Bone marrow (tissue), 2 donors: ENCODE data around the gene NRSN2.
"Not testable (repeated sequence)": the region's sequence is repeated elsewhere in the genome, so short reads cannot be mapped to it uniquely, and the experiment has no call there.

ENCODE experiments used
- DNase-seq, 2 donors: peaks; one replicate each; lab custom pipeline; 2025; lab: John Stamatoyannopoulos, UW

Gene NRSN2

GRCh38 chr20:375265-375889, 28.5 kb downstream of the NRSN2 start:
- no peak for DNase-seq

GRCh38 chr20:376089-376488, 29.2 kb downstream of the NRSN2 start:
- DNase-seq = no peak

GRCh38 chr20:376750-377149, 29.8 kb downstream of the NRSN2 start:
- no peak for DNase-seq

- DNase-seq = not testable (repeated sequence)
Measured at GRCh38 chr20:377578-377977, 30.7 kb downstream of the NRSN2 start.

GRCh38 chr20:378961-379336, 32.0 kb downstream of the NRSN2 start:
- DNase-seq = no peak

- DNase-seq = peak in 1 of 2 donors; percentile 21
Measured at GRCh38 chr20:380763-381580, 34.1 kb downstream of the NRSN2 start.

- DNase-seq = peak; percentile 36 to 41
Measured at GRCh38 chr20:381581-382290, 34.8 kb downstream of the NRSN2 start.

- no peak for DNase-seq
Measured at GRCh38 chr20:382291-383115, 35.6 kb downstream of the NRSN2 start.

- no peak for DNase-seq
Measured at GRCh38 chr20:383889-384288, 37.0 kb downstream of the NRSN2 start.

GRCh38 chr20:384723-385122, 37.8 kb downstream of the NRSN2 start:
- DNase-seq = no peak

GRCh38 chr20:385448-385847, 38.5 kb downstream of the NRSN2 start:
- DNase-seq = no peak

GRCh38 chr20:386634-387033, 39.7 kb downstream of the NRSN2 start:
- not testable (repeated sequence) for DNase-seq

GRCh38 chr20:387520-387919, 40.6 kb downstream of the NRSN2 start:
- no peak for DNase-seq

- DNase-seq = no peak
Measured at GRCh38 chr20:388034-388994, 41.4 kb downstream of the NRSN2 start.

GRCh38 chr20:389220-389619, 42.3 kb downstream of the NRSN2 start:
- no peak for DNase-seq

- no peak for DNase-seq
Measured at GRCh38 chr20:391041-391711, 44.3 kb downstream of the NRSN2 start.

- not testable (repeated sequence) for DNase-seq
Measured at GRCh38 chr20:393296-393695, 46.4 kb downstream of the NRSN2 start.

- no peak for DNase-seq
Measured at GRCh38 chr20:396252-396618, 49.3 kb downstream of the NRSN2 start.

GRCh38 chr20:396619-397431, 49.9 kb downstream of the NRSN2 start:
- DNase-seq = no peak
